HEK293 (cell line): Measurements from ENCODE around the gene CNTN2.
A peak's percentile ranks its signal among the peaks of the same experiment; 100 is the strongest.

Experiments
- CTCF ChIA-PET: fragments of 350-600 bp; formaldehyde crosslinking; extraction: SDS; loops from one replicate; lab custom pipeline; 2021; ENCODE audit warnings: antibody characterized with exemption; lab: Yijun Ruan, JAX
- POLR2A ChIA-PET: fragments of 300-600 bp; formaldehyde crosslinking; extraction: SDS; loops from one replicate; lab custom pipeline; 2020; ENCODE audit warnings: antibody characterized with exemption, inconsistent platforms; lab: Yijun Ruan, JAX
- H3K27ac ChIP-seq: fragments of 200-500 bp; sonication (Bioruptor generic); 2 replicates; pipeline ENCODE4 v1.5.1; 2014; ENCODE audit warnings: low read depth, low read length, control low read depth, inconsistent platforms; ENCODE audit errors: extremely low read depth
- H3K36me3 ChIP-seq, 2 experiments: fragments of 200-500 bp in 1 of 2; sonication (Bioruptor generic) in 1 of 2; 1 replicate in 1 of 2; 2 replicates in 1 of 2; pipeline ENCODE4 v1.5.1; 2014 to 2017; ENCODE audit warnings: inconsistent platforms in 2 of 2, low read length in 2 of 2; ENCODE audit not compliant: control insufficient read depth in 2 of 2, insufficient read depth in 1 of 2
- H3K4me1 ChIP-seq: fragments of 200-500 bp; sonication (Bioruptor generic); 2 replicates; pipeline ENCODE4 v1.5.1; 2014; ENCODE audit warnings: mild to moderate bottlenecking, low read length, inconsistent platforms; ENCODE audit not compliant: control insufficient read depth, insufficient read depth
- H3K4me3 ChIP-seq: 2 replicates; pipeline ENCODE4 v1.5.1; 2011; ENCODE audit warnings: low read depth, mild to moderate bottlenecking, control low read depth, low read length, moderate library complexity
- H3K9me3 ChIP-seq: fragments of 200-500 bp; sonication (Bioruptor generic); 2 replicates; pipeline ENCODE4 v1.5.1; 2014; ENCODE audit warnings: low read depth, low read length, inconsistent platforms; ENCODE audit not compliant: control insufficient read depth, insufficient read depth
- BCL11A ChIP-seq: fragments of 450-650 bp; formaldehyde crosslinking; IDR thresholded peaks from 2 replicates; pipeline ENCODE4 v1.5.1; 2016; ENCODE audit warnings: low read depth, missing biosample characterization, missing genetic modification characterization
- KLF10 ChIP-seq: fragments of 450-650 bp; IDR thresholded peaks from 2 replicates; pipeline ENCODE4 v1.5.1; 2018; ENCODE audit warnings: missing biosample characterization, mild to moderate bottlenecking, missing genetic modification characterization
- MYNN ChIP-seq: fragments of 450-650 bp; formaldehyde crosslinking; IDR thresholded peaks from 2 replicates; pipeline ENCODE4 v1.5.1; 2016; ENCODE audit warnings: missing biosample characterization, missing genetic modification characterization, borderline replicate concordance
- MZF1 ChIP-seq: fragments of 450-650 bp; formaldehyde crosslinking; IDR thresholded peaks from 2 replicates; pipeline ENCODE4 v1.5.1; 2017; ENCODE audit warnings: missing biosample characterization, missing genetic modification characterization, borderline replicate concordance
- TRIM28 ChIP-seq: IDR thresholded peaks from 2 replicates; pipeline ENCODE4 v1.6.1; 2011; ENCODE audit warnings: low read length, control low read depth, borderline replicate concordance
- ZBTB20 ChIP-seq: fragments of 450-650 bp; formaldehyde crosslinking; IDR thresholded peaks from 2 replicates; pipeline ENCODE4 v1.5.1; 2016; ENCODE audit warnings: missing biosample characterization, missing genetic modification characterization
- ZFHX2 ChIP-seq: fragments of 450-650 bp; formaldehyde crosslinking; conservative IDR thresholded peaks from 2 replicates; pipeline ENCODE4 v1.5.1; 2016; ENCODE audit warnings: missing biosample characterization, missing genetic modification characterization
- ZFP69B ChIP-seq: fragments of 450-650 bp; formaldehyde crosslinking; IDR thresholded peaks from 2 replicates; pipeline ENCODE4 v1.5.1; 2016; ENCODE audit warnings: missing biosample characterization, missing genetic modification characterization
- ZIC2 ChIP-seq: fragments of 450-650 bp; formaldehyde crosslinking; IDR thresholded peaks from 2 replicates; pipeline ENCODE4 v1.5.1; 2016; ENCODE audit warnings: missing biosample characterization, missing genetic modification characterization
- ZNF132 ChIP-seq: fragments of 450-650 bp; formaldehyde crosslinking; IDR thresholded peaks from 2 replicates; pipeline ENCODE4 v1.5.1; 2017; ENCODE audit warnings: missing biosample characterization, missing genetic modification characterization, borderline replicate concordance
- ZNF530 ChIP-seq: fragments of 450-650 bp; formaldehyde crosslinking; IDR thresholded peaks from 2 replicates; pipeline ENCODE4 v1.5.1; 2016; ENCODE audit warnings: low read depth, missing biosample characterization, missing genetic modification characterization
- ZNF544 ChIP-seq: fragments of 450-650 bp; formaldehyde crosslinking; IDR thresholded peaks from 2 replicates; pipeline ENCODE4 v1.5.0; 2017; ENCODE audit warnings: missing biosample characterization, missing genetic modification characterization
- ZNF549 ChIP-seq: fragments of 450-650 bp; IDR thresholded peaks from 2 replicates; pipeline ENCODE4 v1.5.1; 2018; ENCODE audit warnings: missing biosample characterization, missing genetic modification characterization, mild to moderate bottlenecking, inconsistent platforms, moderate library complexity
- ZNF560 ChIP-seq: fragments of 450-650 bp; formaldehyde crosslinking; IDR thresholded peaks from 2 replicates; pipeline ENCODE4 v1.5.1; 2017; ENCODE audit warnings: missing biosample characterization, missing genetic modification characterization, borderline replicate concordance
- ZNF660 ChIP-seq: fragments of 450-650 bp; IDR thresholded peaks from 2 replicates; pipeline ENCODE4 v1.5.1; 2018; ENCODE audit warnings: missing biosample characterization, mild to moderate bottlenecking, missing genetic modification characterization
- ZNF677 ChIP-seq: fragments of 450-650 bp; IDR thresholded peaks from 2 replicates; pipeline ENCODE4 v1.5.0; 2018; ENCODE audit warnings: missing biosample characterization, mild to moderate bottlenecking, missing genetic modification characterization, moderate library complexity
- ZNF707 ChIP-seq: fragments of 450-650 bp; formaldehyde crosslinking; IDR thresholded peaks from 2 replicates; pipeline ENCODE4 v1.5.1; 2016; ENCODE audit warnings: missing biosample characterization, missing genetic modification characterization
- ZNF76 ChIP-seq: fragments of 450-650 bp; formaldehyde crosslinking; IDR thresholded peaks from 2 replicates; pipeline ENCODE4; 2016; ENCODE audit warnings: low read depth, missing biosample characterization, missing genetic modification characterization, borderline replicate concordance
- ZNF792 ChIP-seq: fragments of 450-650 bp; formaldehyde crosslinking; IDR thresholded peaks from 2 replicates; pipeline ENCODE4 v1.5.1; 2016; ENCODE audit warnings: missing biosample characterization, missing genetic modification characterization
- TF ChIP-seq, protein P1 (sequence below): fragments of 450-650 bp; formaldehyde crosslinking; IDR thresholded peaks from 2 replicates; pipeline ENCODE4 v1.5.1; 2017; ENCODE audit warnings: missing biosample characterization, missing genetic modification characterization
- TF ChIP-seq, protein P2 (sequence below): fragments of 450-650 bp; formaldehyde crosslinking; optimal IDR thresholded peaks from 2 replicates; pipeline ENCODE3; 2016; ENCODE audit warnings: missing biosample characterization, mild to moderate bottlenecking, missing genetic modification characterization
- TF ChIP-seq, protein P3 (sequence below): fragments of 450-650 bp; formaldehyde crosslinking; IDR thresholded peaks from 2 replicates; pipeline ENCODE4 v1.5.1; 2016; ENCODE audit warnings: missing biosample characterization, missing genetic modification characterization
- TF ChIP-seq, protein P4 (sequence below): fragments of 450-650 bp; formaldehyde crosslinking; IDR thresholded peaks from 2 replicates; pipeline ENCODE4 v1.5.1; 2017; ENCODE audit warnings: missing biosample characterization, mild to moderate bottlenecking, missing genetic modification characterization, moderate library complexity

Gene CNTN2

DNA sequence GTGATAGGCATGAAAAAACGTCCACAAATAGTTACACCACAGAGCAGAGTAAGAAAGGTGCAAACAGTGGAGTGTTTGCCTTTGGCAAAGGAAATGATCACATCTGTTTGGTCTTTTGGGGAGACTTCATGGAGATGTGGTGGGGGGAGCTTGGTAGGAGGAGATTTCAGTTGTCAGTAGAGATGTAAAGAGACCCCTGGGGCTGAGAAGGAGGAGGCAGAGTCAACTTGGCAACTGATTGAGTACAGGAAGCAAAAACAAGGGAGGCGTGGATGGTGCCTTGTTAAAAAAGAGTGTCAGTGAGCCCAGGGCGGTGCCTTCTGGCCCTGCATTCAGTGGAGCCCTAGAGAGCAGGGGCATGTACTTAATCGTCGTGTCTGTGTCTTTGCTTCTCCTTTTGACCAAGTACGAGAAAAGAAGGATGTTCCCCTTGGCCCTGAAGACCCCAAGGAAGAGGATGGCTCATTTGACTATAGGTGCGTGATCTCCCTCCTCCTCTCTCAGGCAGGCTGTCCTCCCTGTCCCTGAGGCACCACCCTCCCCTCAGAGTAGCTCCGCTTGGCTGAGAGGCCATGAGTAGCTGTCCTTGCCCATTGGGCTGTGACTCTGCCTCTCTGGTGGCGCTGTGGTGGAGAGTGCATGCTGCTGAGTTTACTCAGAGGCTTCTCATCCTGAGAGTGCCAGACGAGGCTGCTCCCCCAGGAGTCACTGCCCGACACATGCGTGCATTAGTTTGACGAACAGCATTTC is 30.4 kb upstream of the CNTN2 start:
- Histone ChIP-seq H3K36me3 (no peaks in the 10 kb centered on the region), H3K4me3 (no peak overlapping the region), H3K9me3 (no peaks in the 10 kb centered on the region), H3K27ac (no peak overlapping the region), H3K4me1 (no peaks in the 10 kb centered on the region)
- no peak for TF ChIP-seq ZNF76 (tag by site-specific recombination)
- TF ChIP-seq MYNN (tag by site-specific recombination): no peak
- TF ChIP-seq, protein P1, sequence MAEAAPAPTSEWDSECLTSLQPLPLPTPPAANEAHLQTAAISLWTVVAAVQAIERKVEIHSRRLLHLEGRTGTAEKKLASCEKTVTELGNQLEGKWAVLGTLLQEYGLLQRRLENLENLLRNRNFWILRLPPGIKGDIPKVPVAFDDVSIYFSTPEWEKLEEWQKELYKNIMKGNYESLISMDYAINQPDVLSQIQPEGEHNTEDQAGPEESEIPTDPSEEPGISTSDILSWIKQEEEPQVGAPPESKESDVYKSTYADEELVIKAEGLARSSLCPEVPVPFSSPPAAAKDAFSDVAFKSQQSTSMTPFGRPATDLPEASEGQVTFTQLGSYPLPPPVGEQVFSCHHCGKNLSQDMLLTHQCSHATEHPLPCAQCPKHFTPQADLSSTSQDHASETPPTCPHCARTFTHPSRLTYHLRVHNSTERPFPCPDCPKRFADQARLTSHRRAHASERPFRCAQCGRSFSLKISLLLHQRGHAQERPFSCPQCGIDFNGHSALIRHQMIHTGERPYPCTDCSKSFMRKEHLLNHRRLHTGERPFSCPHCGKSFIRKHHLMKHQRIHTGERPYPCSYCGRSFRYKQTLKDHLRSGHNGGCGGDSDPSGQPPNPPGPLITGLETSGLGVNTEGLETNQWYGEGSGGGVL (tag by site-specific recombination): no peak
- TF ChIP-seq ZNF707 (tag by site-specific recombination): no peak
- no peak for TF ChIP-seq ZNF792
- TF ChIP-seq ZNF660 (tag by site-specific recombination): no peak
- TF ChIP-seq ZNF549: no peak
- no peak for TF ChIP-seq ZNF560 (tag by site-specific recombination)
- POLR2A ChIA-PET: no interaction called here
- CTCF ChIA-PET: interaction anchor here (0.5 to 3.7 kb wide), 4 partner anchors 15 to 265 kb away, joined by 3 to 19 read pairs (median 4); no protein-coding TSS in a partner anchor

DNA sequence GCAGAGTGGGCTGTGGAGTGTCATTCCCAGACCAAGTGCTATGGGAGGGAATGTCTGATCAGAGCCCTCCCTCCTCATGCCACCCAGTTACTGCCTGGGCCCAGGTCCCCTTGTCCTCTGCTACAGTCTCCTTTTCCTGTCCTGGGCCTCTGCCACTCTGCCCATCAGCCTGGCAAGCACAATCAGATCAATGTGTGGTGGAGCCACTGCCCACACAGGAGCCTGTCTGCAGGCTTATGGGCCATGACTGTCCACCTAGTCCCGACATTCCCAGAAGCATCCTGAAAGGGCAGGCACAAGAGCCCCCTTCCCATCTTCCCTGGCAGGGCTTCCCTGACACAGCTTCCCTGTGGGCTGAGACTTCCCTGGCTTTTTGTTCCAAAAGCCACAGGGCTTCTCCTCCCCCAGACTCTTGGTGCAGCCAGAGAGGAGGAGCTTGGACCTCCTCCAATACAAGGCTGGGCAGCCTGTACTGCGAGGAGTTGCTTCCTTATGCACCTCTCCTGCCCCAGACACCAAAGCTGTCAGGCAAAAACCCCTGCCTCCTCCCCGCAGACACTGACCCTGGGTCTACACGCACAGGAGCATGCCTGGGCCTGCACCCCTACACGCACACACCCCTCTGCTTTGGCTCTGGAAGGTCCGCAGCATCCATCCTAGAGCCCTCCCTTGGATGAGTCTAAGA is 29.2 kb upstream of the CNTN2 start:
- Histone ChIP-seq H3K9me3 (no peaks in the 10 kb centered on the region), H3K36me3 (no peaks in the 10 kb centered on the region), H3K4me3 (no peak overlapping the region), H3K4me1 (no peaks in the 10 kb centered on the region), H3K27ac (no peak overlapping the region)
- CTCF ChIA-PET: interaction anchor here (0.7 to 3.7 kb wide), 6 partner anchors 12 to 239 kb away, joined by 3 to 19 read pairs (median 4); no protein-coding TSS in a partner anchor
- POLR2A ChIA-PET: interaction anchor here (1.0 kb wide), 1 partner anchor 11 kb away, joined by 3 read pairs; no protein-coding TSS in a partner anchor
- TF ChIP-seq ZBTB20 (tag by site-specific recombination) (peak; percentile 8; the same call in 1 of the 2 replicates), TRIM28 (no peak), ZNF132 (no peak), ZIC2 (tag by site-specific recombination) (peak; percentile 52), ZNF677 (tag by site-specific recombination) (no peak), KLF10 (no peak), ZFP69B (no peak), MZF1 (tag by site-specific recombination) (no peak), ZNF530 (tag by site-specific recombination) (no peak), BCL11A (tag by site-specific recombination) (no peak), ZNF544 (no peak), ZFHX2 (tag by site-specific recombination) (peak; percentile 66)
- TF ChIP-seq, protein P2, sequence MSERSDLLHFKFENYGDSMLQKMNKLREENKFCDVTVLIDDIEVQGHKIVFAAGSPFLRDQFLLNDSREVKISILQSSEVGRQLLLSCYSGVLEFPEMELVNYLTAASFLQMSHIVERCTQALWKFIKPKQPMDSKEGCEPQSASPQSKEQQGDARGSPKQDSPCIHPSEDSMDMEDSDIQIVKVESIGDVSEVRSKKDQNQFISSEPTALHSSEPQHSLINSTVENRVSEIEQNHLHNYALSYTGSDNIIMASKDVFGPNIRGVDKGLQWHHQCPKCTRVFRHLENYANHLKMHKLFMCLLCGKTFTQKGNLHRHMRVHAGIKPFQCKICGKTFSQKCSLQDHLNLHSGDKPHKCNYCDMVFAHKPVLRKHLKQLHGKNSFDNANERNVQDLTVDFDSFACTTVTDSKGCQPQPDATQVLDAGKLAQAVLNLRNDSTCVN: no peak
- TF ChIP-seq, protein P3, sequence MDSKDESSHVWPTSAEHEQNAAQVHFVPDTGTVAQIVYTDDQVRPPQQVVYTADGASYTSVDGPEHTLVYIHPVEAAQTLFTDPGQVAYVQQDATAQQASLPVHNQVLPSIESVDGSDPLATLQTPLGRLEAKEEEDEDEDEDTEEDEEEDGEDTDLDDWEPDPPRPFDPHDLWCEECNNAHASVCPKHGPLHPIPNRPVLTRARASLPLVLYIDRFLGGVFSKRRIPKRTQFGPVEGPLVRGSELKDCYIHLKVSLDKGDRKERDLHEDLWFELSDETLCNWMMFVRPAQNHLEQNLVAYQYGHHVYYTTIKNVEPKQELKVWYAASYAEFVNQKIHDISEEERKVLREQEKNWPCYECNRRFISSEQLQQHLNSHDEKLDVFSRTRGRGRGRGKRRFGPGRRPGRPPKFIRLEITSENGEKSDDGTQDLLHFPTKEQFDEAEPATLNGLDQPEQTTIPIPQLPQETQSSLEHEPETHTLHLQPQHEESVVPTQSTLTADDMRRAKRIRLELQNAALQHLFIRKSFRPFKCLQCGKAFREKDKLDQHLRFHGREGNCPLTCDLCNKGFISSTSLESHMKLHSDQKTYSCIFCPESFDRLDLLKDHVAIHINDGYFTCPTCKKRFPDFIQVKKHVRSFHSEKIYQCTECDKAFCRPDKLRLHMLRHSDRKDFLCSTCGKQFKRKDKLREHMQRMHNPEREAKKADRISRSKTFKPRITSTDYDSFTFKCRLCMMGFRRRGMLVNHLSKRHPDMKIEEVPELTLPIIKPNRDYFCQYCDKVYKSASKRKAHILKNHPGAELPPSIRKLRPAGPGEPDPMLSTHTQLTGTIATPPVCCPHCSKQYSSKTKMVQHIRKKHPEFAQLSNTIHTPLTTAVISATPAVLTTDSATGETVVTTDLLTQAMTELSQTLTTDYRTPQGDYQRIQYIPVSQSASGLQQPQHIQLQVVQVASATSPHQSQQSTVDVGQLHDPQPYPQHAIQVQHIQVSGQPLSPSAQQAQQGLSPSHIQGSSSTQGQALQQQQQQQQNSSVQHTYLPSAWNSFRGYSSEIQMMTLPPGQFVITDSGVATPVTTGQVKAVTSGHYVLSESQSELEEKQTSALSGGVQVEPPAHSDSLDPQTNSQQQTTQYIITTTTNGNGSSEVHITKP (tag by site-specific recombination): peak; percentile 67
- TF ChIP-seq, protein P4, sequence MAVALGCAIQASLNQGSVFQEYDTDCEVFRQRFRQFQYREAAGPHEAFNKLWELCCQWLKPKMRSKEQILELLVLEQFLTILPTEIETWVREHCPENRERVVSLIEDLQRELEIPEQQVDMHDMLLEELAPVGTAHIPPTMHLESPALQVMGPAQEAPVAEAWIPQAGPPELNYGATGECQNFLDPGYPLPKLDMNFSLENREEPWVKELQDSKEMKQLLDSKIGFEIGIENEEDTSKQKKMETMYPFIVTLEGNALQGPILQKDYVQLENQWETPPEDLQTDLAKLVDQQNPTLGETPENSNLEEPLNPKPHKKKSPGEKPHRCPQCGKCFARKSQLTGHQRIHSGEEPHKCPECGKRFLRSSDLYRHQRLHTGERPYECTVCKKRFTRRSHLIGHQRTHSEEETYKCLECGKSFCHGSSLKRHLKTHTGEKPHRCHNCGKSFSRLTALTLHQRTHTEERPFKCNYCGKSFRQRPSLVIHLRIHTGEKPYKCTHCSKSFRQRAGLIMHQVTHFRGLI (tag by site-specific recombination): no peak
